Endothelial cell of umbilical vein (primary cell): ENCODE data around the gene UAP1L1. TPM values are rescaled to one million over a fixed set of nuclear protein-coding genes. Genes with fewer than 3 reads are reported as not detected.

ENCODE experiments used
- BruUV-seq: library from RNA; stranded (reverse); fragments of 400-500 nt; replicated peaks from 2 replicates; lab custom pipeline; 2021; lab: Mats Ljungman, UMichigan
- CTCF ChIA-PET: fragments of 300-600, 350-600 bp; sonication (Branson Sonifier 250); formaldehyde crosslinking; loops from one replicate; lab custom pipeline; 2021; ENCODE audit warnings: antibody characterized with exemption, inconsistent platforms; lab: Charles Lee
- POLR2A ChIA-PET: fragments of 300-600, 350-600 bp; sonication (Branson Sonifier 250); formaldehyde crosslinking; loops from one replicate; lab custom pipeline; 2021; ENCODE audit warnings: antibody characterized with exemption, inconsistent platforms; lab: Charles Lee
- DNase-seq: peaks from one replicate; pipeline ENCODE4 v3.0.0-alpha.2; 2011; ENCODE audit warnings: low read depth, low spot score
- FAIRE-seq: peaks from 2 replicates; lab custom pipeline; 2011; peaks lifted over from hg19 to GRCh38; lab: Jason Lieb, UNC
- H2AFZ ChIP-seq: 2 replicates; pipeline ENCODE4 v1.6.0; 2012; ENCODE audit warnings: low read depth, low read length, control low read depth, inconsistent platforms
- H3K27ac ChIP-seq: 2 replicates; pipeline ENCODE4 v1.5.1; 2011; ENCODE audit warnings: low read depth, mild to moderate bottlenecking, control low read depth, low read length, moderate library complexity; ENCODE audit not compliant: insufficient read depth
- H3K27me3 ChIP-seq, 2 experiments: 2 replicates each; pipeline versions ENCODE4 v1.6.0 to v1.6.1; 2011; ENCODE audit warnings: low read length in 2 of 2, mixed read lengths in 1 of 2; ENCODE audit not compliant: control insufficient read depth in 2 of 2, insufficient read depth in 2 of 2
- H3K36me3 ChIP-seq, 2 experiments: 2 replicates in 1 of 2; 3 replicates in 1 of 2; pipeline ENCODE4 v1.5.1; 2011; ENCODE audit warnings: low read length in 2 of 2, mild to moderate bottlenecking in 1 of 2, moderate library complexity in 1 of 2; ENCODE audit not compliant: control insufficient read depth in 2 of 2, insufficient read depth in 2 of 2; ENCODE audit errors: extremely low read depth in 1 of 2
- H3K4me1 ChIP-seq: 3 replicates; pipeline ENCODE4 v1.5.1; 2011; ENCODE audit warnings: mild to moderate bottlenecking, low read length; ENCODE audit not compliant: control insufficient read depth, insufficient read depth; ENCODE audit errors: extremely low read depth
- H3K4me2 ChIP-seq: 2 replicates; pipeline ENCODE4 v1.6.1; 2011; ENCODE audit warnings: low read length, control low read depth, mixed read lengths; ENCODE audit not compliant: insufficient read depth
- H3K4me3 ChIP-seq, 3 experiments: fragments of 200-600 bp in 1 of 3; sonication (generic), shearing (Covaris generic) in 1 of 3; replicated peaks in 1 of 3; 2 replicates each; pipeline ENCODE4 v1.5.1; 2011 to 2016; ENCODE audit warnings: control low read depth in 3 of 3, low read length in 3 of 3, mild to moderate bottlenecking in 2 of 3, inconsistent platforms in 1 of 3, low read depth in 1 of 3, moderate library complexity in 1 of 3; ENCODE audit not compliant: insufficient read depth in 1 of 3
- H3K79me2 ChIP-seq: 2 replicates; pipeline ENCODE4 v1.6.0; 2012; ENCODE audit warnings: low read length, inconsistent platforms; ENCODE audit not compliant: control insufficient read depth, insufficient read depth
- H3K9ac ChIP-seq: replicated peaks from 2 replicates; pipeline ENCODE3; 2011; ENCODE audit warnings: low read length, control low read depth; ENCODE audit not compliant: insufficient read depth; ENCODE audit errors: extremely low read depth
- H3K9me1 ChIP-seq: replicated peaks from 3 replicates; pipeline ENCODE4 v1.6.0; 2011; ENCODE audit warnings: mild to moderate bottlenecking, low read length; ENCODE audit not compliant: control insufficient read depth, insufficient read depth; ENCODE audit errors: extremely low read depth
- H3K9me3 ChIP-seq: replicated peaks from 2 replicates; pipeline ENCODE4 v1.5.1; 2012; ENCODE audit warnings: low read length, inconsistent platforms; ENCODE audit not compliant: control insufficient read depth, insufficient read depth
- H4K20me1 ChIP-seq: replicated peaks from 2 replicates; pipeline ENCODE3; 2011; ENCODE audit warnings: mild to moderate bottlenecking, low read length; ENCODE audit not compliant: control insufficient read depth, insufficient read depth; ENCODE audit errors: extremely low read depth
- EZH2 ChIP-seq: IDR thresholded peaks from 2 replicates; pipeline ENCODE4 v1.6.1; 2012; ENCODE audit warnings: borderline replicate concordance, low read depth, mild to moderate bottlenecking, moderate library complexity, low read length, inconsistent platforms; ENCODE audit not compliant: severe bottlenecking
- MAX ChIP-seq: IDR thresholded peaks from 2 replicates; pipeline ENCODE4 v1.6.1; 2011; ENCODE audit not compliant: insufficient read depth, insufficient read length
- MYC ChIP-seq: IDR thresholded peaks from one replicate; pipeline ENCODE4 v1.6.1; 2011; ENCODE audit warnings: mild to moderate bottlenecking, low read depth, low read length
- POLR2AphosphoS5 ChIP-seq: IDR thresholded peaks from 2 replicates; pipeline ENCODE4 v1.6.1; 2012; ENCODE audit warnings: low read depth, mild to moderate bottlenecking, control low read depth, low read length, moderate library complexity; ENCODE audit not compliant: insufficient read depth
- dilution Hi-C: fragments of 300-500 bp; cut with MboI; formaldehyde crosslinking; loops from one replicate; pipeline ENCODE4 v1.15.0; 2019; ENCODE audit warnings: low sequenced_read_pairs; ENCODE audit not compliant: extremely low pct_ligation_motif_present
- intact Hi-C: fragments of 100-400 bp; cut with micrococcal nuclease; formaldehyde crosslinking; loops from one replicate; pipeline ENCODE4 v1.10.0; 2022
- polyA plus RNA-seq, 4 experiments: library from polyadenylated mRNA; depleted of rRNA in 3 of 4; stranded (reverse) in 3 of 4; unstranded in 1 of 4; fragments of >200 nt; gene quantifications; 2 replicates each; pipeline versions ENCODE4 v1.2.1 to v1.2.3, GENCODE V29; 2011 to 2012; ENCODE audit warnings: missing spikeins in 1 of 4
- total RNA-seq: library from RNA; stranded (reverse); gene quantifications from 2 replicates; pipeline ENCODE4 v1.2.3, GENCODE V29; 2021

UAP1L1 gene
- total and polyA plus RNA-seq, 2 donors (not counting 3 experiments of a cell fraction or from before 2014, with no cell fraction given), result 26.0 to 41.7 TPM

DNA sequence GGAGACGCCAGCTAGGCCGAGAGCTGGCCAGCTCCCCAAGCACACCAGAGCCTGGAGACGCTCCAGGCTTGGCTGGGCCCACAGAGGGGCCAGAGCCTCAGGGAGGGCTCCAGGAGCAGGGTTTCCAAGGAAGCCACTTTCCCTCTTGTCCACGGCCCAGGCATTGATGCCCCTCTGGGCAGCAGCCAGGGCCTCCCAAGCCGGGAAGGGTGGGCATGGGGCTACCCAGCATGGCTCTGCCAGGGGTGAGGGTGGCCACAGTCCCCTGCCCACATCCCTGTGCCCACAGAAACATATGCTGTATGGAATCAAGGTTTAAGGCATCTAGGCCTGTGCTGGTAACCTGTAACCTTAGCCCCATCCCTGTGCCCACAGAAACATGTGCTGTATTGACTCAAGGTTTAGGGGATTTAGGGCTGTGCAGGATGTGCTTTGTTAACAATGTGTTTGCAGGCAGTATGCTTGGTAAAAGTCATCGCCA is 38.8 kb downstream of the UAP1L1 start:
- Histone ChIP-seq H3K9me1 (no peaks in the 10 kb centered on the region), H3K36me3 (peaks cover 0 to 4% of the 10 kb centered on the region in 2 experiments), H3K4me3 (no peak overlapping the region), H2AFZ (no peak overlapping the region), H3K27me3 (no peaks in the 10 kb centered on the region), H3K9me3 (no peaks in the 10 kb centered on the region), H3K4me1 (peaks cover 4% of the 10 kb centered on the region), H4K20me1 (no peaks in the 10 kb centered on the region), H3K9ac (no peak overlapping the region), H3K4me2 (no peak overlapping the region), H3K27ac (no peak overlapping the region), H3K79me2 (no peaks in the 10 kb centered on the region)
- FAIRE-seq, result no peak
- no peak for DNase-seq
- BruUV-seq, result no TSS peak
- CTCF ChIA-PET, result interaction anchor here (4.0 to 5.4 kb wide), 2 partner anchors 111 to 120 kb away, joined by 26 to 42 read pairs; partner anchors contain the start of gene RNF224
- TF ChIP-seq MAX (no peak), MYC (no peak), POLR2AphosphoS5 (no peak)
- intact Hi-C loops, result loop anchor here (5.0 kb wide), 1 partner anchor 61 kb away; no protein-coding TSS in a partner anchor
- dilution Hi-C loops, result no loop called here
- POLR2A ChIA-PET, result interaction anchor here (0.8 to 1.3 kb wide), 3 partner anchors 14 to 125 kb away, joined by 3 to 4 read pairs (median 3); partner anchors contain the start of gene TUBB4B

DNA sequence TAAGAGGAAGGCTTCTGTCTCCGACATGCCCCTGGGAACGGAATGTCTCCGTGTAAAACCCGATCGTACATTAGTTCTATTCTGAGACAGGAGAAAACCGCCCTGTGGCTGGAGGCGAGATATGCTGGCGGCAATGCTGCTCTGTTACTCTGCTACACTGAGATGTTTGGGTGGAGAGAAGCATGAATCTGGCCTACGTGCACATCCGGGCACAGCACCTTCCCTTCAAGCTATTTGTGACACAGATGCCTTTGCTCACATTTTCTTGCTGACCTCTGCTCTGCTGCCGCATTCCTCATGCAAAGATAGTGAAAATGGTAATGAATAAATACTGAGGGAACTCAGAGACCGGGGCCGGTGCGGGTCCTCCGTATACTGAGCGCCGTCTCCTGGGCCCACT is 39.4 kb downstream of the UAP1L1 start:
- intact Hi-C loops (loop anchor here (5.0 kb wide), 1 partner anchor 61 kb away; no protein-coding TSS in a partner anchor), dilution Hi-C loops (no loop called here)
- H3K9me1 ChIP-seq, result no peaks in the 10 kb centered on the region
- TF ChIP-seq EZH2 (no peak), POLR2AphosphoS5 (no peak), MAX (no peak)
- H3K4me2 ChIP-seq, result no peak overlapping the region
- no peak overlapping the region for H3K9ac ChIP-seq
- DNase-seq (no peak), FAIRE-seq (no peak)
- POLR2A ChIA-PET, result no interaction called here
- no peaks in the 10 kb centered on the region for H3K27me3 ChIP-seq
- H3K79me2 ChIP-seq, result no peaks in the 10 kb centered on the region
- H2AFZ ChIP-seq, result no peak overlapping the region
- H3K36me3 ChIP-seq, result peaks cover 0 to 4% of the 10 kb centered on the region in 2 experiments
- H3K4me3 ChIP-seq, result no peak overlapping the region
- no TSS peak for BruUV-seq
- peaks cover 4% of the 10 kb centered on the region for H3K4me1 ChIP-seq
- CTCF ChIA-PET, result interaction anchor here (4.0 to 5.4 kb wide), 2 partner anchors 111 to 120 kb away, joined by 26 to 42 read pairs; partner anchors contain the start of gene RNF224
- H3K27ac ChIP-seq, result no peak overlapping the region
- H4K20me1 ChIP-seq, result no peaks in the 10 kb centered on the region
- no peaks in the 10 kb centered on the region for H3K9me3 ChIP-seq
